ENCODE data around the gene SMIM1.

SMIM1 gene

DNA sequence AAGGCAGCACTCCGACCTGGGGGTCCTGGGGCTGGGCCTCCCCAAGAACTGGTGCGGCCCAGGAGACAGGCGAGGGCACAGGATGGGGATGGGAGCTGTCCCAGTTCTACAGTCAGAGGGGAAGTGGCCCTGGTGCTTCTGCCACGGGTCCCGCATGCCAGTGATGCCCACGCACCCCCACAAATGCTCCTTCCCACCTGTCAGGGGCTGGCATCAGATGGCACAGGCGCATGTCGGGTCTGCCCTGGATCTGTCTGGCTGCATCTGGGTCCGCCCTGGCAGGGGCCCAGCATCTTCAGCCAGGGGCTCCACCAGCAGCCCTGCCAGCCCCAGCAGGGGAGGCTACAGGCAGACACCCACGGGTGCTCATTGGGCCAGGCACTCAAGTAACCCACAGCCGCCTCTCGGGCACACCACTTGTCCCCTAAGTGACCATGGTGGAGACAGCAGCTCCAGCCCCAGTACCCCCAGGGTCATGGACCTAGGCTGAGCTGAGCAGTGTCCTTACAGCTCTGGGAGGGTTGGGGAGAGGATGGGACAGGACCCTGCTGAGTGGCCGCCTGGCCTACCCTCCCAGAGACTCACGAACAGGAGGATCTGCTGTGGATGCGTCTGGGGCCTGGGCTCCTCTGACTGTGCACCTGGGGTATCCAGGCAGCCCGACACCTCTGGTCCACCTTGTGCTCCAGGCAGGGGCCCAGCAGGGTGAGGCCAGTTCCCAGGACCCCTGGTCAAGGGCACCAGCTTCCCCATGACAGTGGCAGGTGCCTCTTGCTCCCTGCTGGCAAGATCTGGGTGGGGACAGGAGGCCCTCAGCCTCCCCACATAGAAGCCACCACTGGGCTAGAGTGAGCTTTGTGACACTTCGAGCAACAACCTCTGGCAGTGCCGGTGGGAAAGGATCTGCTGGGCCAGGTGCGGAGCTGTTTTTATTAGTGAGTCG, 5.4 kb downstream of the SMIM1 start:
- DNase-seq = no peak

DNA sequence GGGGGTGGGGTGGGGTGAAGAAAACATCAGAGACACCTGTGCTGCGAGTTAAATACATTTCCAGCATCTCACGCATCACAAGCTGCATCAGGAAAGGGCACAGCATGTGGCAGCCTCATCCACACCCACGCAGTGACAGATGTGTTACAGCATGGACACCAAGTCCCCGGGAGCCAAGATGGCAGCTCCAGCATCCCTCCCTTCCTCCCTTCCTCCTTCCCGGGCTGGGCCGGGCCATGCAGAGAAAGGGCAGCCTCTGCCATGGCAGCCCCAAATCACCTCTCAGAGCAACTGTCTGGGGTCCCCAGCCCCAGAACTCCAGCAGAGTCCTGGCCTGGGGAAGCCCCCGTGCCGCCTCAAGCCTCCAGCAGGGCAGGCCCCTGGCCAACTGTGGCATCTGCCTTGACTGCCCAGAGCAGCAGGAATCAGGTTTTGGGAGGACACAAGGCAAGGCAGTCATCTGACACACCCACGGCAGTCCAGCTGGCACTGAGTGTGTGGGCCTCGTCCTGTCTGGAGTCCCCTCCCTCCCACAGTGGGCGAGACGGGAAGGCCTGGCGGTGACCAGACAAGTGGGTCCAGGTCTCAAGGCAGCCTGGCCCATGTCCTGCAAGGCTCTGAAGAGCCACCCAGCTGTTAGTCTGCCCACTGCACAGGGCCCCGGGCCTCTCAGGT, 6.2 kb downstream of the SMIM1 start:
- no peak for DNase-seq

DNA sequence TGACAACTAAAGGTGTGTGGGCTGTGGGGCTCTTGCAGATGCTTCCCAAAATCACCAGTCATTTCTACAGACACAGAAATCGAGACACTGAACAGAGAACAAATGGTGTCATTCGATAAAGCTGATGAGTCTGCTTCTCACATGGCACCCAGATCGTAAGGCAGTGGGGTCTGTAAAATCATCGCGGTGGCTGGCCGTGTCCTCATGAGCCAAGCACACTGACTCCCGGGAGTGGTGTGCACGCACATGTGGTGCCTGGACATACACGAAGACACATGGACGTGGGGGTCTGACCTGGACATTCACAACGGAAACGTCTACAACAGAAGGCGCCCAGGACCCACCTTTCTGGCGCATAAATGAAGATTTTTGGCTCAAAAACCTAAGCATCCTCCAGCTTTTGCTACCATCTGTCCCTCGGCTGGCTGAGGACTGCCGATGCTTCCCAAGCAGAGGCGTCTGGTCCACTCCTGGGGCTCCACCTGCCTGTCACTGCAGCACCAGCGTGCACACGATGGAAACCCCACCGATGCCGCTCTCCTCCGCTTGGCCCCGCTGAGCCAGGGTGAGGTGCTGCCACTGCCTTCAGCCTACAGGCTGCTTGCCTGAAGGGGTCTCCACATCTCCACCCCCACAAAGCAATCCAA, 6.8 kb downstream of the SMIM1 start:
- no peak for DNase-seq

DNA sequence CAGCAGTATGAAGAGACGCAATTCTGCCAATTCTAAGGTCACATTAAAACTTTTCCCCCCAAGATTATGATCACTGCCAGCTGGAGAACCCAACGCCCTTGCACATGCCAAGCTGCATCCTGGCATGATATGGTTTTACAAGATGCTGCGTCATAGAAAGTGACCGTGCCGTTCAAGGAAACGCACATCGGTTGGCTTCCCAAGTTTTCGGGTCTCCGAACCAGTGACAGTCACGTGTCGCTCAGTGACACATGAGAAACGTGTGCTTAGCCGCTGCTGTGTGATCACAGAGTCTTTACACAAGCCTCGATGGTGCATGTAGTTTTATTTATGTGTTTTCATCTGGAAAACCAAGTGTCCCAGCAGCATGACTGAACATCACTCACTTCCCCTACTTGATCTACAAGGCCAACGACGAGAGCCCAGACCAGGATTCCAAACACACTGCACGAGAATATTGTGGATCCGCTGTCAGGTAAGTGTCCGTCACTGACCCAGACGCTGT, 7.4 kb downstream of the SMIM1 start:
- DNase-seq = no peak

DNA sequence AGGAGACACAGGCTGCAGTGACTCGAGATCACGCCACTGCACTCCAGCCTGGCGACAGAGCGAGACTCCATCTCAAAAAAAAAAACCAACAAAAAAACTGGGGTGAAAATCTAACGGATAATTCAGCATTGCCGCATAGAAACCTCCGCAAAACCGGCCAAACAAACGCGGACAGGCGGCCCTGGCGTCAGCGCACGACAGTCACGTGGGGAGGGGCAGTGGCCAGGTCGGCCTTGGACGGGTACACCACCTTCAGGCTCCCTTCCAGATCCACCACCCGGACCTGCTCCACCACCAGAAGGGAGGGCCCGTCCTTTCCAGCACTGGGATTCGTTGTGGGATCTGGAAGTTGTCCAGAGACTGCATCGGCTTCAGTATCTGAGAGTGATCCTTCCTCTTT, 8.4 kb downstream of the SMIM1 start:
- no peak for DNase-seq

DNA sequence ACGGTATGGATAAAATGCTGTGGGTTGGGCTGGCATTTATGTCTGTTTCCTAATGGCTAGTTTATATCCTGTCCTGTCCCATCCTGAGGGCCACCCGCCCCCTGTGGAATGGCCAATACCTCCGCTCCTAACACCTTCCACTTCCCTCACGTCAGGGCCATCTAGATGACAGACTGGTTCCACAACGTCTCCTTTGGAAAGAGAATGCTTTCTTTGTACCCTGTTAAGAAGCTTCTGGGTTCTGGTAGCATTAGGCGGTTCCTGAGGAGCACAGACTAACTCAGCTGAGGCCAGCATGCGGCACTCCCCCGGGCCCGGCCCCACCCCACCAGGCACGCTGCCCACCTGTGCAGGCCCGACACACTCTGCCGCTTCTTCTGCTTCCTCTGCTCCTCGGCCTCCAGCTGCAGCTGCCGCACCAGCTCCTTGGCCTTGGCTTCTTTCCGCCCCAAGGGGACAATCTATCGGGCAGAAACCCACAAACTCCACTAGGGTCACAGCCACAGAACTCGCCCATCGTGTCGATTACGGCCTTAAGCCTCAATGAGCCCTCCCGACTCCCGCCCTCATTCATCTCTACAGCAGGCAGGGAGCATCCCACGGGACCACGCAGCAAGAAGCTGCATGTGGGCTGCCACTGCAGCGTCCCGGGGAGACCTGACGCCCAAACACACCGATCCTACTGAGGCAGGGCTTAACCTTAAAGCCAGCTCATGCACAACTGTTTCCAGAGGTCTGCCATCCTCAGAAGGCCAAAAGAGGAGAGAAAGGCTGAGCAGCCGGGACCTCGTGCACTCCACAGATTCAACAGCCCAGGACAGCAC, 11.3 kb downstream of the SMIM1 start:
- DNase-seq = no peak

DNA sequence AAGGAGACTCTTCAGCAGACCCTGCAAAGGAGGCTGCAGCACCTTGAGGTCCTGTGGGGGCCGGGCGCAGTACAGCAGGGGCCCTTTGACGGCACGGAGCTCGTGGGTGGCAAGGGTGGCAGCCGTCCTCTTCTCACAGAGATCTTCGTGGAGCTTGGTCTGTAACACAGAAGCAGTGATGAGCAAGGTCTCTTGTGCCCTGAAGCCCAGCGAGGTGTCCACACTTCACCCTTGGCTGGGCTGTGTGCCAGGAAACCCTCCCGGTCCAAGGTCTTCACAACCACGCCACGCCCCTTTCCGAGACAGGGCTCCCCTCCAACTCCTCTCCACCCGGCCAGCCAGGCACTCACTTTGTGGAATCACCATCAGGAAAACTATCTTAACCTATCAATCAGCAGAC, 12.5 kb downstream of the SMIM1 start:
- DNase-seq = no peak

DNA sequence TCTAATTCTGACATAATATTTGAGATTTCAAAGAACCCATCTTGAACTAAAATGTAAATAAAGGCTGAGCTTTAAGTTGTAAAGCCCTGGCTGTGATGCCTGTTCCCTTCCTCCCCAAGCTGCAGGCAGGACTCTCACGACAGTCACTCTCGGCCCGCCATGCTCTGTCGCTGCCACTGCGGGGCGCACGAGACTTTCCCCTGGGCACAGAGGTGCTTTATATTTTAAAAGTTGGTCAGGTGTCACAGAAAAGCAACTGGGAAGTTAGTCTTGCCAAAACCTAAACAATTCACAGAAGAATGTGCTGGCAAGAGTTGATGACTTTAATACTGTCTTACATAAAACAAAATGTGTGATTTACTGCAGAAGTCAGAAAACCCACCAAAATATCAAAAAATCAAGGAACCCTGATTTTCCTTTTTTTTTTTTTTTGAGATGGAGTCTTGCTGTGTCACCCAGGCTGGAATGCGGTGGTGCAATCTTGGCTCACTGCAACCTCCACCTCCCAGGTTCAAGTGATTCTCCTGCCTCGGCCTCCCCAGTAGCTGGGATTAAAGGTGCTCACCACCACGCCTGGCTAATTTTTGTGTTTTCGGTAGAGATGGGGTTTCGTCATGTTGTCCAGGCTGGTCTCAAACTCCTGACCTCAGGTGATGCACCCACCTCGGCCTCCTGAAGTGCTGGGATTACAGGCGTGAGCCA, 13.1 kb downstream of the SMIM1 start:
- no peak for DNase-seq

DNA sequence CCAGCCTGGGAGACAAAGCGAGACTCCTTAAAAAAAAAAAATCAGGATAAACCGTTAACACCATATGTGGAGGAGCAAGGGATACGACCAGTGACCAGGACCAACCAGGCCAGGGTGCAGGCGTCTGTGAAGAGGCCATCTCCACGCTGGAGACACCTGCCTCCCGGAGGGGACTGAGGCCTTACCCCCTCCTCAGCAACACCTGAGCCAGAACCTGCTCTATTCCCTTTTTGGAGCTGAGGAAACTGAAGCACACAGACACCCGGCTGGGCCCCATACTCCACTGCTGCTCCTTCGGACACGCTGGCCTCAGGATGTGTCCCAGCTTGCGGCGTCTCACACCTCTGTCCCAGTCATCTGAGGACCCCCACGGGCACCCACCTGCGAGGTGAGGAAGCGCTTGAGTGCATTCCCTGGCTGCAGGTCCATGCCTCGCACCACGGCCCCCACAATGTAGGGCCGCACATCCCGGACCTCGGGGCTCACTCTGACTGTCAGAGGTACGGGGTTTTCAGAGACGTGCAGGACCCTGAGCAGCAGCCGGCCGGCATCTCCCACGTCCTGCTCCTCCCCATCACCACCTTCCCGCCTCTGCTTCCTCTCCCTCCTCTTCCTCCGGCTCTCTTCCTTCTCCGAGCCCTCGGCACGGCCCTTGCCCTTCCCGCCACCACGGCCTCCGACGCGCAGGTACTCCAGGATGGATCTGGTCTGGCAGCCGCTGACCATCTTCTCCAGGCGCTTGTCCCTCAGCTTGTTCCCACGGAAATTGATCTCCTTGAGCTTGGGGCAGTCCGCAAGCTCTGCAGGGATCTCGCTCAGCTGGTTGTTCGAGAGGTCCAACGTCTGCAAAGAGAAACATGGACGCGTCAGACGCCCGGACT, 14.2 kb downstream of the SMIM1 start:
- no peak for DNase-seq

DNA sequence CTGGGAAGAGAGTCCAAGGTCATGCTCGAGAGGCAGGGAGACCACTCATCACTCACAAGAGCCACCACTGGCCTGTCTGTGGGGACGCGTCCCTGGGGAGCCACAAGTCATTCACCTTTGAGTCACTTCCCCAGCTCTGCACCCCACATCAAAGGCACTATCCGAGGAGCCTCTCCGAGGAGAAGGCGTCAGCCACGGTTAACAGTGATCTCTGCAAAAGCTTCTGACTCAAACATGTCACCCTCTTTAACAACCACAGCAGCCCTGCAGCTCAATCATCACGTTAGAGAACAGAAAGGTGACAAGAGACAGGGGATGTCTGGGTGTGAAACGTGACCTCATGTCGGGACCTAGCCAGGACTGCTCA, 14.8 kb downstream of the SMIM1 start:
- no peak for DNase-seq

DNA sequence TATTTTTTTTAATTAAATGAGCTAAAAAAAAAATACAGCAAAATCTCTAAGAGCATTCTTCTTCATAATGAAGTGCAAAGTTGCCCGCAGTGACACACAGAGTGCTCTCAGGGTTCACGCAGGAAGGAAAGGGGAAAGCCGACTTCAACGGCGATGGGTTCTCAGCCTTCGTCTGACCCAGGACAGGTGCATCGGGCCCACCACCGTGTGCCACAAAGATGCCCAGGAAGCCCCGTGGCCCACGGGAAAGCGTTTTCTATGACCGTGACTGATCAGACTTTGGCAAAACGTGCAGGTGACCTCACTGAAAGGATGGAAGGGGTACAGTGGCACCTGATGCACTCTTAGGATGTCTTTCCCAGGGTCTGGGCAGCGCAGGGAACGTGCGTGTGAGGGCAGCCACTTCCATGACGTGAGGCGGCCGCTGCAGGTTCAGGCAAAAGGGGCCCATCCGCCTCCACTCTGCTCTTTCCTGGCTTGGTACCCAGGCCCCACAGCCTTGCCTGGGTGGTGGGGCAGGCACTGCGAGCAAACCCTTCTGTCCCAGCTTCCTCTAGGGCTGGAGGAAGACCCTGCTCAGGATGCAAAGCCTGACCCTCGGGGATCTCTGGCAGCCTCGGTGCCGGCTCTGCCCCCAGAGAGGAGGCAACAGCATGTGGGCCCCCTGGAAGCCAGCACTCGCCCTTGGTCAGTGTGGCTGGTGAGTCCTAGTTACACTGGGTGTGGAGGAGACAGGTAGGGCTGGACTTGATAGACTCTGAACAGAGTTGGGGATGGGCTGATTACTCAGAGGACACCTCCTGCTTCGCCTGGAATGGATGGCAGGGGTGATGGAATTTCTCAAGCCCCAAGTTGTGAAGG, 15.4 kb downstream of the SMIM1 start:
- DNase-seq = no peak

DNA sequence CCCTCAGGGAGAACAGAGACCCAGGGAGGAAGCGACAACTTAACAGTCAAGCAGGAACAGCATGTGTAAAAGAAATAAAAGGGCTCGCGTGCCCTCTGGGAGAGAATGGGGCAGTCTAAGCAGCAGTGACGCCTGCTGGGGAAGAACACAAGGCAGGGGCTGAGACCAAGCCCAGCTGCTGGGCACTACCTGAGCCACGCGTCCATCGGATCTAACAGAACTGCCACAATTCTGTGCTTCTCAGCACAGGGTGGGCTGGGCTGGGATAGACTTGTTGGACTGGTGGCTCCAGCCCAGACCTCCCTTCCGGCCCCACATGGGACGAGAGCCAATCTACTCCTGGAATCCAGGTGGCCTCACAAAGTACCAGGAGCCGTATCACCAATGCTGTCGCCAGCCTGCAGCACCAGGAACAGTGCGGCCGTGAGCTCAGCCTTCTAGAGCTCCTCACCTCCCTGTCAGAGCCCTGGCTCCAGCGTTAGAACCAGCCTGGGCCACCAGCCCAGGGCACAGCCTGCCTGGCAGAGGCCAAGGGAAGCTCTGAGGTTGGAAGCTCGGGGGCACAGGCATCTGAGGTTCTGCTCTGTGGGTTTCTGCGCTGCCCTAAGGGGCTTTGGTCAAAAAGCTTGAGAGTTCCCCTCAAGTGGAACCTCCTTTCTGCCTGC, 16.3 kb downstream of the SMIM1 start:
- DNase-seq = no peak

DNA sequence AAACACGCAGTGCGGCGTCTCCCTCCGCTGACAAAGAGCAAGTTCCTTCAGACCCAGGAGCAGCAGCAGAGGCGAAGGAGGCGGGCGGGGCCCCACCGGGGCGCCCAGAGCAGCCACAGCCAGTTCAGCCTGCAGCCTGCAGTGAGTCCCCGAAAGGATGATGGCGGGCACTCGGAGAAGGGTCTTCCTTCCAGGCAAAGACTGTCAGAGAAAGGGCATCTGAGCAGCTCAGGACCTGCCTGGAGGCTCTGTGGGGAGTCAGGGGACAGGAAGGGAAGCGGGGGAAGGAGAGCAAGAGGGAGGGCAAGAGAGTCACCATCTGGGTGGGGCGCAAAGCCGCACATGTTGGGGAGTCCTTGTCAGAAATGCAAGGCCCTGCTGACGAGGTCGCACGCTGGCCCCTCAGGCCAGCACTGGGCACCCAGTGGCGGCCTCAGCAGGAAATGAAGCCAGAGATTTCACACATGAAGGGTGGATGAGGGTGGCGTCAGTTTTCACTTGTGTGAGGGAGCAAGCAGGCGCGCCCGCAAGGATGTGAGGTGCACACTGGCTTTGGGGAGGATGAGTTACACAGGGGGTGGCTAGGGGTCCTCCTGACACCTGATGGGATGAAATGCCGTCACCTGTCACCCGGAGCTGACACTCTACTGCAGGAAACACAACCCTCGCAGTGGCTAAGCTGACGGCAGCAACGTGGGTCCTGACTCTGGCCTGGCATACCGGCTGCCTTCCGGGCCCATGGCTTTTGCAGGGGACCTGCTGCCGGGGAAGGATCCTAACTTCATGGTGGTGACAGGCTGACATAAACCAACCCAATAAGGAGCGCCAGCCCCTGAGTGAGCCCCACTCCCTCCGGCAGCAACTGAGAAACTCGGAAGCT, 17.1 kb downstream of the SMIM1 start:
- DNase-seq = no peak

DNA sequence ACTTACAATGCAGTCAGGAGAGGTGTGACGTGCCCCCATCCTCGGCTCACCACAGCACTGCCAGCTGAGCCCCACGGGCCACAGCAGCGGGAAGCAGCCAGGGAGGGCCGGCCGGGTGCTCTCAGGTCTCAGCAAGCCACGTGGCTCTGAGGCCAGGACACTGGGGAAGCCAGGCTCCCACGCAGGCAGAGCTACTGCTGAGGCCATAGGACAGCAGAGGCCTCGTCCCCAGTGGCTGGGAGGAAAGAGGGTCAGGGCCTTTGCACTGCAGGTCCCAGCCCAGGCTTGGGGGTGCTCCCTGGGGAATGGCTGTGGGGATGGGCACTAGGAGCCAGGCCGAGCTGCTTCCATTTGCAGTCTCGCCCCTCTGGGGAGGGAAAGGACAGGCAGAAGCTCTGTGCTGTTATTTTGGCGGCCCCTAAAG, 18.0 kb downstream of the SMIM1 start:
- no peak for DNase-seq

DNA sequence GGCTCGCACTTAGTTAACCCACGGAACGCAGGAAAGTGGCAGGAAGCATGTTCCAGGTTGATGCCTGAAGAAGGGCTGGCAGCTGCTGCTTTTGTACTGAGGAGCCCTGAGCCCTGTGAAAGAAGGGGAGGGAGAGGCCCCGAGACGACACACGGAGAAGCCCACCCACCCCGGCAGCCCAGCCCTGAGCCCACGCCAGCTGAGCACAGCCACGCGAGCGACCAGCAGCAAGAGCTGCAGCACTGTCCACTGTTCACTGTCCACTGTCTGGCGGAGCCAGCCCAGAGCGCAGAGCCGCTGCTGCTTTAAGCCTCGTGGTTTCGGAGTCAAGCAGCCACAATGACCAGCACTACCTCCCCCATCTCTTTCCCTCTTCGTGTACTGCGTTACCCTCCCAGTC, 18.4 kb downstream of the SMIM1 start:
- no peak for DNase-seq

DNA sequence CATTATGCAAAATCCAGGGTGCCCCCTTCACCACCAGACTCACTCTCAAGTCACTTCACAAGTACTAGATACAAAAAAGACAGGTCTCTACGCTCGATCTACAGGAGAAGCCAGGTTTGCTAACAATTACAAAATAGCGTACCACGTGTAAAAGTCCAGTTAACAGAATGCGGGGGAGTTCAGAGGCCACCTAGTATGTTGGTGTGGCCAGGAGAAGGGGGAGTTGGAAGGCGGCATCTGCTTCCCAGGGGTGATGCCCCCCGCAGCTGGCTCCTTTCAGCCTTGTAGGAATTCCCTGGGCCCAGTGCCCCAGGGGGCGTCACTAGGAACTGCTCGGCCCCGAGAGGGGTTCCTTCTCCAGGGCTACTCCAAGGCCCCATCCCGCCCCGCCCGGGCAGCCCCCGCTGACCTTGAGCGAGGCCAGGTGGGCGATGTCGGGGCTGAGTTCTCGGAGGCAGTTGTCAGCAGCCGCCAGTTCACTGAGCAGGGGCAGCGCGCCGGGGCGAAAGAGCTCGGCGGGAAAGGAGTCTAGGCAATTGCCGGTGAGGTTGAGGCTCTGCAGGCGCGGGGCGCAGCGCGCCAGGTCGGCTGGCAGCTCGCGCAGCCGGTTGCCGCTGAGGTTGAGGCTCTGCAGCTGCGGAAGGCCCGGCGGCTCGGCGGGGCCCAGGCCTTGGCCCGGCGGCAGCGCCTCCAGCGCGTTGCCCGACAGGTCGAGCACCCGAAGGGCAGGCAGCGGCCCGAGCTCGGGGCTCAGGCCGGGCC, 23.1 kb downstream of the SMIM1 start:
- DNase-seq = no peak

DNA sequence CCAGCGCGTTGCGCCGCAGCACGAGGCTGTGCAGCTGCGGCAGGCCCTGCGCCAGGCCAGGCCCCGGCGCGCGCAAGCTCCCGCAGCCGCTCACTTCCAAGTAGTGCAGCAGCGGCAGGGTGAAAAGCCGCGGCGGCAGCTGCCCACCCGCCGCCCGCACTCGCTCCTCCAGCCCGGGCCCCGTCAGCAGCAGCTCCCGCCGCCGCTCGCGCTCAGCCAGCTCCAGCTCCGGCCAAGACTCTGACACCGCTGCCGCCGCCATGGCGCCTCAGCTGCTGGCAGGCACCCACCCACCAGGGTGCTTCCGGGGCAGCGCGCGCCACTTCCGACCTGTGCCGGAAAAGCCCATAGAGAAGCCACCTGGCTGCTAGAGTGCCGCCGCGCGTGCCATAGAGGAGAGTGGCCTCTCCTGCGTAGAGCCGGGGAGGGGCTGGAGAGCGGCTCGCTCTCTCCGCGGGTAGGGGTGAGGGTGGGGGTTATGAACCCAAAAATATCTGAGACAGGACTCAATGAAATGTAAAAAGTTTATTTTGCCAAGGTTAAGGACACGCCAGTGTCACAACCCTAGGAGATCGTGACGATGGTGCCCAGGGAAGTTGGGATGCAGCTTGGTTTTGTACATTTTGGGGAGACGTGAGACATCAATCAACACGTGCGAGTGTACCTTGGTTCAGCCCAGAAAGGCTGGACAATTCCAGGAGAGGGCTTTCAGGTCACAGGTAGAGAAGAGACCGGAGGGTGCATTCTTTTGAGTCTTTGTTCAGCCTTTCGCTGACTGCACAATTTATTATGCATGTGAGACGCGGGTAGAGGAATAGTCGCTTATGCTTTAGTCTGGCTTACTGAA, 23.9 kb downstream of the SMIM1 start, which contains the start of gene LRRC47:
TSS of gene LRRC47 (minus strand) at position 284 of the 847 bp plus-strand sequence. CDS start at position 262, 22 bp downstream.
- peak; percentile 95 for DNase-seq
